SU-DHL-6 (cell line): Measurements from ENCODE around the gene FBXW7.

Source experiments
- CTCF ChIP-seq: fragments of 200-600 bp; sonication (generic); IDR thresholded peaks from one replicate; pipeline ENCODE4 v1.5.1; 2017; ENCODE audit warnings: antibody characterized with exemption, mild to moderate bottlenecking, low read length, moderate library complexity; ENCODE audit not compliant: insufficient read depth, poor library complexity, severe bottlenecking
- EZH2phosphoT487 ChIP-seq: fragments of 200-600 bp; sonication (generic), shearing (Covaris generic); conservative IDR thresholded peaks from 2 replicates; pipeline ENCODE4 v1.6.1; 2018; ENCODE audit warnings: mild to moderate bottlenecking, antibody characterized with exemption, low read length, moderate library complexity, mixed read lengths

GRCh38 chr4:152501846-152502536, 33.9 kb downstream of the FBXW7 start:
- TF ChIP-seq CTCF = no peak
- TF ChIP-seq EZH2phosphoT487 = no peak
